K562 (cell line): Measurements from ENCODE around the gene AAMP. TPM values are rescaled to one million over a fixed set of nuclear protein-coding genes. Genes with fewer than 3 reads are reported as not detected.

ENCODE experiments used
- ATAC-seq: fragments of 200-7000 bp; cut with Tn5 transposase; 3 replicates; pipeline ENCODE4 v1.9.1; 2020; ENCODE audit warnings: moderate library complexity
- BruUV-seq: library from RNA; stranded (reverse); fragments of 400-500 nt; replicated peaks from 2 replicates; lab custom pipeline; 2021; lab: Mats Ljungman, UMichigan
- CTCF ChIA-PET: fragments of 300-600 bp; formaldehyde crosslinking; extraction: SDS; loops from one replicate; lab custom pipeline; 2021; ENCODE audit warnings: low intra/inter-chr PET ratio; lab: Yijun Ruan, JAX
- POLR2A ChIA-PET: fragments of 300-600, 350-650 bp; sonication (Branson Sonifier 250); formaldehyde crosslinking; extraction: SDS; loops from one replicate; lab custom pipeline; 2021; ENCODE audit warnings: antibody characterized with exemption, inconsistent platforms; lab: Yijun Ruan, JAX
- DNase-seq, 4 experiments: peaks; one replicate each; pipeline versions ENCODE4 v3.0.0 to v3.0.0-alpha.2; 2011 to 2018; ENCODE audit warnings: low spot score in 3 of 4, mixed read lengths in 3 of 4; ENCODE audit errors: extremely low read depth in 1 of 4
- FAIRE-seq: peaks from 2 replicates; lab custom pipeline; 2011; peaks lifted over from hg19 to GRCh38; lab: Jason Lieb, UNC
- H2AFZ ChIP-seq: 2 replicates; pipeline ENCODE4 v1.6.0; 2011; ENCODE audit warnings: low read depth, low read length, control low read depth, inconsistent platforms
- H3K27ac ChIP-seq: fragments of 200-600 bp; 3 replicates; pipeline ENCODE4 v1.8.0; 2011; ENCODE audit warnings: low read depth, mild to moderate bottlenecking, control low read depth, inconsistent platforms, low read length, moderate library complexity, mixed read lengths; ENCODE audit errors: extremely low read depth
- H3K27me3 ChIP-seq, 2 experiments: fragments of 300-600 bp in 1 of 2; 2 replicates in 1 of 2; 3 replicates in 1 of 2; pipeline versions ENCODE4 v1.6.0 to v1.8.0; 2011; ENCODE audit warnings: inconsistent platforms in 2 of 2, low read length in 2 of 2, mild to moderate bottlenecking in 1 of 2, mixed read lengths in 1 of 2, moderate library complexity in 1 of 2; ENCODE audit not compliant: control insufficient read depth in 2 of 2, insufficient read depth in 2 of 2
- H3K36me3 ChIP-seq: fragments of 300-600 bp; 3 replicates; pipeline ENCODE4 v1.8.0; 2011; ENCODE audit warnings: mild to moderate bottlenecking, low read length, inconsistent platforms; ENCODE audit not compliant: control insufficient read depth, insufficient read depth
- H3K4me1 ChIP-seq, 2 experiments: fragments of 200-600 bp in 1 of 2; replicated peaks in 1 of 2; 2 replicates in 1 of 2; 3 replicates in 1 of 2; pipeline versions ENCODE4 v1.5.1 to v1.8.0; 2011; ENCODE audit warnings: inconsistent platforms in 2 of 2, low read length in 2 of 2, mild to moderate bottlenecking in 1 of 2, mixed read lengths in 1 of 2, moderate library complexity in 1 of 2; ENCODE audit not compliant: control insufficient read depth in 2 of 2, insufficient read depth in 2 of 2
- H3K4me2 ChIP-seq: 2 replicates; pipeline ENCODE4 v1.6.1; 2011; ENCODE audit warnings: low read length, control low read depth, inconsistent platforms, mixed read lengths; ENCODE audit not compliant: insufficient read depth
- H3K4me3 ChIP-seq: fragments of 200-600 bp; sonication (generic), shearing (Covaris generic); 2 replicates; pipeline ENCODE4 v1.5.1; 2016; ENCODE audit warnings: control low read depth, inconsistent platforms
- H3K79me2 ChIP-seq: fragments of 200-600 bp; 3 replicates; pipeline ENCODE4 v1.8.0; 2011; ENCODE audit warnings: low read length, inconsistent platforms; ENCODE audit not compliant: control insufficient read depth, insufficient read depth
- H3K9ac ChIP-seq, 2 experiments: 2 replicates each; pipeline versions ENCODE4 v1.6.0 to v1.6.1; 2011; ENCODE audit warnings: low read depth in 2 of 2, low read length in 2 of 2, control low read depth in 1 of 2, inconsistent platforms in 1 of 2, mild to moderate bottlenecking in 1 of 2, mixed read lengths in 1 of 2; ENCODE audit not compliant: insufficient read depth in 1 of 2
- H3K9me1 ChIP-seq: one replicate; pipeline ENCODE4 v1.6.0; 2011; ENCODE audit warnings: inconsistent platforms, mild to moderate bottlenecking, low read length, moderate library complexity; ENCODE audit not compliant: control insufficient read depth, insufficient read depth
- H3K9me3 ChIP-seq: replicated peaks from 2 replicates; pipeline ENCODE4 v1.5.1; 2011; ENCODE audit warnings: low read depth, low read length, inconsistent platforms; ENCODE audit not compliant: control insufficient read depth, insufficient read depth
- H4K20me1 ChIP-seq: replicated peaks from 2 replicates; pipeline ENCODE4 v1.6.1; 2011; ENCODE audit warnings: low read length, inconsistent platforms, mixed read lengths; ENCODE audit not compliant: control insufficient read depth, insufficient read depth
- CBX3 ChIP-seq, 2 experiments: IDR thresholded peaks; 1 replicate in 1 of 2; 2 replicates in 1 of 2; pipeline ENCODE4 v1.6.1; 2012; ENCODE audit warnings: inconsistent platforms in 2 of 2, low read length in 2 of 2, borderline replicate concordance in 1 of 2, control low read depth in 1 of 2
- EP400 ChIP-seq: fragments of 450-650 bp; IDR thresholded peaks from 2 replicates; pipeline ENCODE4 v1.6.1; 2017; ENCODE audit warnings: antibody characterized with exemption, mild to moderate bottlenecking, moderate library complexity
- RBBP5 ChIP-seq: fragments of 200-600 bp; sonication (generic); IDR thresholded peaks from 2 replicates; pipeline ENCODE4 v1.6.1; 2012; ENCODE audit warnings: borderline replicate concordance, mild to moderate bottlenecking, low read length, control low read depth, inconsistent platforms; ENCODE audit not compliant: insufficient read depth, poor library complexity, severe bottlenecking
- WGBS: fragments of 100-300 bp; shearing (Covaris generic); methylation state at CpG from one replicate; pipeline ENCODE4 v1.1.6; 2016; ENCODE audit warnings: low coverage, mixed read lengths; ENCODE audit not compliant: insufficient coverage; ENCODE audit errors: missing lambda C conversion rate; 5-methylcytosine and 5-hydroxymethylcytosine counted together
- in situ Hi-C: fragments of 300-500 bp; cut with MboI; formaldehyde crosslinking; loops from 4 replicates; pipeline ENCODE4 v1.15.0; 2018; ENCODE audit warnings: inconsistent platforms, mixed read lengths
- intact Hi-C: fragments of 100-400 bp; cut with micrococcal nuclease; formaldehyde crosslinking; loops from 2 replicates; pipeline ENCODE4 v1.14.2; 2022
- polyA plus RNA-seq, 8 experiments: library from polyadenylated mRNA; depleted of rRNA in 4 of 8; stranded (reverse) in 5 of 8; unstranded in 3 of 8; fragments of >200 nt; fragmentation: Nextera tagmentation in 2 of 8; fragmentation: Illumina TruSeq in 1 of 8; extraction: Ambion mirVana in 2 of 8; extraction: Trizol in 1 of 8; gene quantifications; 2 replicates each; pipeline versions ENCODE4 v1.2.1 to v1.2.3, GENCODE V29; 2011 to 2014; ENCODE audit warnings: inconsistent platforms in 1 of 8, missing spikeins in 1 of 8
- total RNA-seq, 7 experiments: library from RNA; depleted of rRNA in 6 of 7; stranded (reverse); fragments of >200 nt in 6 of 7; fragmentation: Illumina TruSeq in 2 of 7; extraction: Trizol in 2 of 7; gene quantifications; 2 replicates each; pipeline versions ENCODE4 v1.2.1 to v1.2.3, GENCODE V29; 2011 to 2021; ENCODE audit warnings: low replicate concordance in 1 of 7
- TF ChIP-seq, protein P1 (sequence below), 2 experiments: IDR thresholded peaks; 2 replicates each; pipeline ENCODE4 v1.6.1; 2011; ENCODE audit warnings: borderline replicate concordance in 1 of 2, control low read depth in 1 of 2, low read depth in 1 of 2, low read length in 1 of 2, mild to moderate bottlenecking in 1 of 2, mixed read lengths in 1 of 2, moderate library complexity in 1 of 2; ENCODE audit not compliant: insufficient read depth in 1 of 2, insufficient read length in 1 of 2, poor library complexity in 1 of 2, severe bottlenecking in 1 of 2; ENCODE audit errors: extremely low read depth in 1 of 2

Gene AAMP
- total and polyA plus RNA-seq, 9 of the 15 experiments (the other 6 are each of a cell fraction or from before 2014, with no cell fraction given) = 5.7 to 197 (median 94.1) TPM

- TF ChIP-seq CBX3 (IDR thresholded peaks at IDR 0.05; ENCODE audit: borderline replicate concordance in 1 of 2, low read length in 2 of 2) (no peak), EP400 (0 out of 2 replicates have a peak, but pooled peaks have one; percentile 6), RBBP5 (peak; percentile 32)
- TF ChIP-seq, protein P1, sequence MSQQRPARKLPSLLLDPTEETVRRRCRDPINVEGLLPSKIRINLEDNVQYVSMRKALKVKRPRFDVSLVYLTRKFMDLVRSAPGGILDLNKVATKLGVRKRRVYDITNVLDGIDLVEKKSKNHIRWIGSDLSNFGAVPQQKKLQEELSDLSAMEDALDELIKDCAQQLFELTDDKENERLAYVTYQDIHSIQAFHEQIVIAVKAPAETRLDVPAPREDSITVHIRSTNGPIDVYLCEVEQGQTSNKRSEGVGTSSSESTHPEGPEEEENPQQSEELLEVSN (IDR thresholded peaks at IDR 0.05; ENCODE audit: borderline replicate concordance in 1 of 2, extremely low read depth in 1 of 2, insufficient read depth in 1 of 2, insufficient read length in 1 of 2, low read depth in 1 of 2, low read length in 1 of 2, poor library complexity in 1 of 2, severe bottlenecking in 1 of 2) = no peak
- POLR2A ChIA-PET = interaction anchor here (0.6 to 2.5 kb wide), 4 partner anchors 16 to 105 kb away, joined by 4 to 10 read pairs (median 6); no protein-coding TSS in a partner anchor
- BruUV-seq = no TSS peak
These were observed 21.5 kb upstream of the AAMP start for GRCh38 chr2:218291318-218292047.

More at GRCh38 chr2:218291318-218292047, 21.5 kb upstream of the AAMP start:
- no peaks in the 10 kb centered on the region for H3K27me3 ChIP-seq
- FAIRE-seq (no peak), ATAC-seq (no peak), DNase-seq (peak in 1 of 4 experiments; percentile 22)
- H3K79me2 ChIP-seq = peaks cover 59% of the 10 kb centered on the region
- H3K9ac ChIP-seq = peak overlapping the region; percentile 82 to 92
- in situ Hi-C loops (no loop called here), intact Hi-C loops (loop anchor here (2.0 to 5.0 kb wide), 2 partner anchors 107 to 276 kb away; partner anchors contain the start of genes CNOT9, CTDSP1 and USP37)
- peaks cover 12% of the 10 kb centered on the region; the same call in 2 of the 3 replicates for H3K36me3 ChIP-seq
- H3K9me3 ChIP-seq = no peaks in the 10 kb centered on the region
- peaks cover 3% of the 10 kb centered on the region for H3K9me1 ChIP-seq
- CTCF ChIA-PET = no interaction called here
- peaks cover 41 to 54% of the 10 kb centered on the region in 2 experiments for H3K4me1 ChIP-seq
- H3K27ac ChIP-seq = peak overlapping the region; percentile 88
- H3K4me3 ChIP-seq = peak overlapping the region; percentile 62
- peak overlapping the region; percentile 94 for H3K4me2 ChIP-seq
- WGBS = 0% methylated on average over 6 of the region's 12 CpGs
- H2AFZ ChIP-seq = no peak overlapping the region
- peaks cover 6% of the 10 kb centered on the region; the same call in 1 of the 2 replicates for H4K20me1 ChIP-seq
